GM12878 (cell line): ENCODE measurements around the gene EPHA7.

Experiments used
- ATF7 ChIP-seq: fragments of 450-650 bp; IDR thresholded peaks from 2 replicates; pipeline ENCODE4 v1.6.1; 2016; ENCODE audit warnings: low read depth, mild to moderate bottlenecking
- BRCA1 ChIP-seq: IDR thresholded peaks from 2 replicates; pipeline ENCODE4 v1.6.1; 2011; ENCODE audit warnings: low read depth, low read length, improper control_type of control experiment
- CREB1 ChIP-seq: IDR thresholded peaks from 2 replicates; pipeline ENCODE4 v1.6.1; 2012; ENCODE audit warnings: low read depth, mild to moderate bottlenecking, inconsistent platforms
- SIX5 ChIP-seq: IDR thresholded peaks from 2 replicates; pipeline ENCODE4 v1.6.1; 2011; ENCODE audit warnings: mild to moderate bottlenecking, low read depth, low read length, moderate library complexity; ENCODE audit not compliant: severe bottlenecking
- SREBF2 ChIP-seq: IDR thresholded peaks from 2 replicates; pipeline ENCODE4 v1.6.1; 2012; ENCODE audit warnings: mild to moderate bottlenecking, low read length
- TF ChIP-seq, protein P1 (sequence below), 3 experiments: IDR thresholded peaks in 2 of 3; conservative IDR thresholded peaks in 1 of 3; 2 replicates each; pipeline ENCODE4 v1.5.1; 2011; ENCODE audit warnings: low read depth in 3 of 3, low read length in 3 of 3, mild to moderate bottlenecking in 3 of 3, control low read depth in 2 of 3, moderate library complexity in 2 of 3, inconsistent platforms in 1 of 3, mixed read lengths in 1 of 3; ENCODE audit not compliant: control insufficient read depth in 2 of 3, insufficient read depth in 1 of 3; ENCODE audit errors: extremely low read depth in 1 of 3

DNA sequence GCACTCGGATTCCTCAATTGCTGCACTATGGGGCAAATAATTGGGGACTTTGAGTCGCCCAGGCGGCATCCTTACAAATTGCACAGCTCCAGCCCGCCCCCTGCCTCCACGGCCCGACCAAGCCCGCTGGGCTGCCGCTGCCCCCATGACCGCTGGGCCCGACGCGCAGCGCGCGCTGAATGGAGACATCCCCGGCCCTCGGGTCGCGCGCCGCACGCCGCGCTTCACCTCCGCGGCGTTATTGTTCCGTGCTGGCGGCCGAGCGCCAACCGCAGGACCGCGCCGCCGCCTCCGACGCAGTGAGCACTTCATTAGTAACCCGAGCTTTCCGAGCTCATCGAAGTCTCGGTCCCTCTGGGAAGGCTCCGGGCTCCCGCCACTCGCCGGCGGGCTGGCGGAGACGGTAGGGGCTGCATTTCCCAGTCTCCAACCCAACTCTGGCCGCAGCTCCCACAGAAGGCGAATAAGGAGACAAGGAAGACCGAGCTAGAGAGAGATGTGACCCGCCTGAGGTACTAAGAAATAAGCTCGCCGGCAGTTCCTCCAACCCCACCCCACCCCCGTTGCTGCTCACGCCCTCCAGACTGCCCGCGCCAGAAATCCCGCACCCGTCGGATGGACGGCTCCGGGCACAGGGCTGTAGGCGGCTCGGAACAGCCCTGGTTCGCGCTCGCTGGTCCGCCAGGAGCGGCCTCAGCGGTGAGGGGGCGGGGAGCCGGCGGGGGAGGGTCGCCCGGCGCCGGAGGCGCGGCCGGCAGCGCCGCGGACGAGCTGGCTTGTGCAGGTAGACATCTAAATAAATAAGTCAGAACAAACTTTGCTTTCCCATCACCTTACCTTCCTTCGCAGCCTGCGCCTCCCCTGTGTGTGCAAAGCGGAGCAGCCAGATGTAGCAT lies 703 bp downstream of the EPHA7 start:
- TF ChIP-seq CREB1, result no peak
- no peak for TF ChIP-seq SREBF2
- no peak for TF ChIP-seq SIX5
- TF ChIP-seq ATF7, result no peak
- TF ChIP-seq, protein P1, sequence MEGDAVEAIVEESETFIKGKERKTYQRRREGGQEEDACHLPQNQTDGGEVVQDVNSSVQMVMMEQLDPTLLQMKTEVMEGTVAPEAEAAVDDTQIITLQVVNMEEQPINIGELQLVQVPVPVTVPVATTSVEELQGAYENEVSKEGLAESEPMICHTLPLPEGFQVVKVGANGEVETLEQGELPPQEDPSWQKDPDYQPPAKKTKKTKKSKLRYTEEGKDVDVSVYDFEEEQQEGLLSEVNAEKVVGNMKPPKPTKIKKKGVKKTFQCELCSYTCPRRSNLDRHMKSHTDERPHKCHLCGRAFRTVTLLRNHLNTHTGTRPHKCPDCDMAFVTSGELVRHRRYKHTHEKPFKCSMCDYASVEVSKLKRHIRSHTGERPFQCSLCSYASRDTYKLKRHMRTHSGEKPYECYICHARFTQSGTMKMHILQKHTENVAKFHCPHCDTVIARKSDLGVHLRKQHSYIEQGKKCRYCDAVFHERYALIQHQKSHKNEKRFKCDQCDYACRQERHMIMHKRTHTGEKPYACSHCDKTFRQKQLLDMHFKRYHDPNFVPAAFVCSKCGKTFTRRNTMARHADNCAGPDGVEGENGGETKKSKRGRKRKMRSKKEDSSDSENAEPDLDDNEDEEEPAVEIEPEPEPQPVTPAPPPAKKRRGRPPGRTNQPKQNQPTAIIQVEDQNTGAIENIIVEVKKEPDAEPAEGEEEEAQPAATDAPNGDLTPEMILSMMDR (IDR thresholded peaks at IDR 0.05 in 2 of 3, conservative IDR thresholded peaks at IDR 0.05 in 1 of 3; ENCODE audit: control insufficient read depth in 2 of 3, extremely low read depth in 1 of 3, insufficient read depth in 1 of 3, low read depth in 3 of 3, low read length in 3 of 3), result no peak
- TF ChIP-seq BRCA1, result no peak
